ENCODE measurements around the gene HYDIN. TPM values are rescaled to one million over a fixed set of nuclear protein-coding genes. Genes with fewer than 3 reads are reported as not detected.

HYDIN gene
- total RNA-seq, 2 donors from 2014 or later, result 0.40 TPM; not detected in 1

GRCh38 chr16:70758786-70759185 is 471.7 kb downstream of the HYDIN start:
- Mint-ChIP-seq H3K27ac (no peak overlapping the region), H3K9me3 (no peaks in the 10 kb centered on the region), H3K4me3 (no peak overlapping the region), H3K27me3 (no peaks in the 10 kb centered on the region), H3K4me1 (no peaks in the 10 kb centered on the region), H3K36me3 (ENCODE audit: low read depth) (peaks cover 44% of the 10 kb centered on the region)
- no peak for ATAC-seq (replicated peaks)

Other genes starting within 250 kb of the HYDIN start
- 10 to 100 TPM; 13.6 to 22.2 TPM for gene CMTR2, start 58.7 kb upstream of the HYDIN start, total RNA-seq
- not detected for gene CALB2, start 128.0 kb upstream of the HYDIN start, total RNA-seq
- not detected for gene TLE7, start 211.3 kb upstream of the HYDIN start, total RNA-seq
- 1 to 10 TPM; 6.8 to 9.3 TPM for gene ZNF23, start 231.5 kb upstream of the HYDIN start, total RNA-seq